Right kidney (tissue), 1 donor: ENCODE data around the gene VPS26B.

Experiments used
- DNase-seq: peaks from one replicate; pipeline ENCODE4 v3.0.0-alpha.2; 2016

The VPS26B gene

GRCh38 chr11:134229126-134229790 lies 4.8 kb downstream of the VPS26B start:
- no peak for DNase-seq

DNA sequence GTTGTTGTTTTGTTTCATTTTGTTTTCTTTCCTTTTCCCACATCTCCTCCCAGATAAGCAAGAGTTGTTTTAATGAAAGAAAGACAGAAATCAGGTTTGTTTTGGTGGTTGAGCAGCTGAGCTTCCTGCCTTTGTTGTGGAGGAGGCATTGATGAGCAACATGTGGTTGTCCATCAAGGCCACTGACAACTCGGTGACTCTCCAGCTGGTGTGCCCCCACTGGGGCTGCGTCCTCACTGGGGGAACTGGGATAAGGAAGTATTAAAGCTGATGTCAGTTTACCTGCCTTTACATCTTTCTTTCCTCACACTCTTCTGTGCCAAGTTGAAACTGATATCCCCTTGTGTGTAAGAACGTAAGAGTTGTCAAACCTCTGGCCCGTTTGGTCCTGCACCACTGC lies 5.9 kb downstream of the VPS26B start:
- DNase-seq: no peak

DNA sequence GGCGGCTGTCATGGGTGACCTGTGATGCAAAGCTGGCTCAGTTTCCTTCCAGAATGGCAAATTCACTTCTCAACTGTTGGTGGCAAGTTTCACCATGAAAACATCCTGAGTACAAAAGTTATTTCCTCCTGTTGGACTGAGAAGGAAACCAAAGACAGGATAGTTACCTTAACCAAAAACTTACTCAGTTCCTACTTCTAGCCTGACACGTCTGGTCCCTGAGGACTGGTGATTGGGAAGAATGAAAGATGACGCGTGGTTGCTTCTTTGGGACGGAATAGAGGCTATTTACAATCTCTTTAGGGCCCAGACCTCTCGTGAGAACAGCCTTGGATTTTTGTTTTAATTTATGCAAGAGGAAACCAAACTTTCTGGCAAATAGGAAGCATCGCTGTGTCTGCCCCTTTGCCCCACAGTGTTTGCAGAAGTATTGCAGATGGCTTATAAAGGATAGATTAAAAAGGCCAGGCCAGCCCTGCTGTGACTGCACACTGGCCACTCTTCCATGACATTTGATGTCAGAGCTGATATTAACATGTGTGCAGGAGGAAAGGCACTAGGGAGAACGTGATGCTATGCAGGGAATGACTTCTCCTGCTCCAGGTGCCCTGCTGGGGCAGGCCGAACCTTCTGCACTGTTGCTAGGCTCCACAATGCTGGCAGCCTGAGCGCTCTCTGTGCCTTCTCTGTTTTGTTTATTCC lies 7.6 kb downstream of the VPS26B start:
- no peak for DNase-seq

- DNase-seq: no peak
Observed at GRCh38 chr11:134233729-134234179, 9.3 kb downstream of the VPS26B start.

DNA sequence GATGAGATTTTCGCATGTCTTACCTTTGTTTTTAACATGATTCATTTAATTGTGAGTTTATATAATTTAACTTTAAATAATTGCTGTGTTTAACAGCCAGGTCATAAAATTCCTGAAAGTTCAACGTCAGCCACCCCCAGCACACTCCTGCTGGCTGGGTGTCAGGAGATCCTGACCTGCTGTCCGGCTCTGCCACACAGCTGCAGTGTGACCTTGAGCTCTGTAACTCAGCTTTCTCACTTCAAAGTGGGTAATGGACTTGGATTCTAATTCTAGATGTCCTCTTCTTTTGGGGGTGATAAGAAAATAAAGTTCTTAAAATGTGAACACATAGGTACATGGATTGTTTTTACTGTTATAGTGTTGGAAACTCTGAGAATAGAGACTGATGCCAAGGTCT lies 10.9 kb downstream of the VPS26B start:
- DNase-seq: no peak

DNA sequence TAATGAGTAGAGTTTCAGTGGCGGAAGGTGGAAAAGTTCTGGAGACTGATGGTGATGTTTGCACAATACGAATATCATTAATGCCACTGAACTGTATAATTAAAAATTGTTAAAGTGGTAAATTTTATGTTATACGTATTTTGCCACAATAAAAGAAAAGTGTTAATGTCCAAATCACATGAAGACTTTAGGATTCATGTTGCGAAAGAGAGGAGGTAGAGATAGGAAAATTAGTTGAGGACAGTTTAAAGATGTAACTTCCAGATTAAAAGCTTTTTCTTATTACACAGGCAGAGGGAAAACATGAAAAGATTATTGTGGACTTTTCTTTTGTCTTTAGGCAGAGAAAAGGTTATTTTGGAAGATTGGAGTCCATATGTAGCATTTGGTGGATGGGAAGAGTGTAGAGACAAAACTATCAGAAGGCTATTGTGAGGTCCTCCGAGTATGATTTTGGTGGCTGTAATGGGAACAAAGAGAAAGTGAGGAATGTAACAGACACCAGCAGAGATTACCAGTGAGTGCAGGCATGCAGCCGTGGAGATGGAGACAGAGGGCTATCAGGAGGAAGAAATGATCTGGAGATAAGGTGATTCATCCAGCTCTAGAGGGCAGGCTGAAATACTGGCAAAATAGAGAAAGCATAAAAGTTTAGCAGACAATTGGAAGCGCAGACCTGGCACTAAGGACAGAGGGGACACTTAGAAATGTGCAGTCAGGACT lies 12.5 kb downstream of the VPS26B start:
- no peak for DNase-seq

GRCh38 chr11:134237557-134237922 lies 13.1 kb downstream of the VPS26B start:
- no peak for DNase-seq

GRCh38 chr11:134238956-134239355 lies 14.5 kb downstream of the VPS26B start:
- no peak for DNase-seq

GRCh38 chr11:134240592-134240991 lies 16.1 kb downstream of the VPS26B start:
- DNase-seq: no peak

- no peak for DNase-seq
Observed at GRCh38 chr11:134242376-134242775, 17.9 kb downstream of the VPS26B start.

DNA sequence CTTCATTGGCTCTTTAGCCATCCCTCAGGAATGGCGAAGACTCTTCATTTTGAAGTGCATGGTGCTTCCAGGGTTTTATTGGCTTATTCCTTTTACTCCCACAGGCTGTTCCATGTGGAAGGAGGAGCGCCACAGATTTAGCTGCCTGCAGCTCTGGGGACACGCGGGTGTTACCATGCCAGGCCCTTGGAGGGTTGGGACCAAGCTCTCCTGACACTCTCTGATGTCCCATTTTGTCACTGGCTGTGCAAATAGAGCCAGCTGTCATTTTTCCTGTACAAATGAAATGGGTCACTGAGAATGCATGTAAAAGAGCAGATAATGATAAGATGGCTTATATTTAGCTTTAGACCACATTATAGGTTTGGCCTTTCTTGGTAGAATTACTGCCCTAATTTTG lies 19.4 kb downstream of the VPS26B start:
- DNase-seq: no peak

DNA sequence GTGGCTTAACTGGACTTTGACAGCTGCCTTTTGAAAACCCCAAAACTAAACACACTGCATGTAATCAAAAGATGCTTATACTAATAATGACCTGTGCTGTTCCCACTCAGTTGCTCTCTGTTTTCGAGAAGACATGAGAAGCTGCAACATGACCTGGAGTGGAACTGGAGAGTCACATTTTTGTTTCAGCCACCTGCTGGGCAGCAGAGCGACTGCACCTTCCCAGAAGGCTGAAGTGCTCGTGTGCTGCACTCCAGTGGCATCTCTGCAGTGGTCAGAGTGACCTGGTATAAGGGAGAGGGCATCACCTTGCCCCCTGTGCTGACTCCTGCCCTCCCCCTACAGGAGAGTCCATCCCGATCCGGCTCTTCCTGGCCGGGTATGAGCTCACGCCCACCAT lies 20.1 kb downstream of the VPS26B start:
- DNase-seq: no peak

- DNase-seq: no peak
Observed at GRCh38 chr11:134245434-134245833, 21.0 kb downstream of the VPS26B start.

DNA sequence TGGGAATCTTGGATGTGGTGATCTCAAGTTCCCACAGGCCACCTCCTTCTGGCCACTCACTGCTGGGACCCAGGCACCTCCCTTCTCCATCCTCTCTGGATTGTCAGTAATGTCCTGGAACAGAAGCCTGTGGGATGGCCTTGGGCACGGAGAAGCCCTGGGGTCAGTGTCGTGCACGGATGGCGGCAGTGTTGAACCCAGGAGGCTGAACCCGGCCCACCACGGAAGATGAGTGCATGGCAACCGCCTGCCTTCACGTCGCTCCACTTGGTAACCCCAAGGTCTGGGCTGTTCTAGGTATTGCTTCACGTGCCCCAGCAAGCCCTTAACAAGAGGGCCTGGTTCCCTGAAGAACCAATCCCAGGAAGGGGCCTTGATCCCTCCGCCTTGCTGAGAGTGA lies 21.6 kb downstream of the VPS26B start:
- DNase-seq: no peak

DNA sequence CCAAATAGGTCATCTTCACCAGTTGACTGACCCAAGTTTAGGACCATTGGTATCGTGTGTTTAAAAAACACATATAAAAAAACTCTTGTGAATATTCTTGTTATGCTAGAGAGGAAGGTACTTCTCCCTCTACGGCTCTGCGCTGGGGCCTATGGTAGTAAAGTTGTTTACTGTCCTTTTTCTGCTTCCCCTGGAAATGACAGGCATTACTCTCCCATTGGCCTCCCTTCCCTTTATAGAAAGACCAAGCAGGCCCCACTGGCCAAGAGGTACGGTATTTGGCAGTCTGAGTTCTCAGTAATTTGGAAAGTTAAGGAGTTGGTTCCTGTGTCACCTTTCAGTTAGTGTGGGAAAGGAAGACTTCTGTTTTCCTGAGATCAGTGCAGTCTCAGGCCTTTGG lies 22.2 kb downstream of the VPS26B start:
- DNase-seq: no peak

GRCh38 chr11:134248910-134249480 lies 24.5 kb downstream of the VPS26B start:
- DNase-seq: no peak

DNA sequence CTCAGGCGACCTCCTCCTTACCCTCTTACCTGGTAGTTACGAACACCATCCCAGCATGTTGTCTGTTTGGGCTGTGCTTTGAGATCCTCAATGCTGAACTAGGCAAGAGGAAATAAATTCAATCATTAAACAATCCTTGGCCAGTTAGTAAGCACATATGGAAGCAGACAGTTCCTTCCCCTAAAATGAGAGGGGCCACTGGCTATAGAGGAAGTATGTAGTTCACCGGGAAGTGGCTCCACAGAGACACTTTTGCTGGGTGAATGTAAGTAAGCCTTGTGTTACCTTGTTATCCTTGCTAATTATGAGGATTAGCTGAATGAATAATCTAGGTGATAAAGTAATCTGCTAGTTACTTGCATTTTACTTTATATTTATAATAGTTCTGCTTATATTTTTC lies 25.8 kb downstream of the VPS26B start:
- no peak for DNase-seq

DNA sequence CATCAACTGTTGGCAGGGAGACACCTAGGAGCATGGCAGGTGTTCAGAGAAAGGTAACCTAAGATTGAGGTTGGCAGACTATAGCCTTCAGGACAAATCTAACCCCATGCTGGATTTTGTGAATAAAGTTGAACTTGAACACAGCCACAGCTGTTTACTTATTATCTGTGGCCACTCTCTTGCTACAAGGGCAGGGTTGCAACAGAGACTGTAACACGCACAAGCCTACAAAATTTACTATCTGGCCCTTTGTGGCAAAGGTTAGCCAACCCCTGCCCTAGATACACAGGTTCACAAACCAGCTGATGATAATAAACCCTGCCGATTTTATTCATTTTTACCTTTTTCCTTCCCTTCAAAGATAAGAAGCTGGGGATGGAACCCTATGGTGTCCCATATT lies 26.2 kb downstream of the VPS26B start:
- DNase-seq: no peak

DNA sequence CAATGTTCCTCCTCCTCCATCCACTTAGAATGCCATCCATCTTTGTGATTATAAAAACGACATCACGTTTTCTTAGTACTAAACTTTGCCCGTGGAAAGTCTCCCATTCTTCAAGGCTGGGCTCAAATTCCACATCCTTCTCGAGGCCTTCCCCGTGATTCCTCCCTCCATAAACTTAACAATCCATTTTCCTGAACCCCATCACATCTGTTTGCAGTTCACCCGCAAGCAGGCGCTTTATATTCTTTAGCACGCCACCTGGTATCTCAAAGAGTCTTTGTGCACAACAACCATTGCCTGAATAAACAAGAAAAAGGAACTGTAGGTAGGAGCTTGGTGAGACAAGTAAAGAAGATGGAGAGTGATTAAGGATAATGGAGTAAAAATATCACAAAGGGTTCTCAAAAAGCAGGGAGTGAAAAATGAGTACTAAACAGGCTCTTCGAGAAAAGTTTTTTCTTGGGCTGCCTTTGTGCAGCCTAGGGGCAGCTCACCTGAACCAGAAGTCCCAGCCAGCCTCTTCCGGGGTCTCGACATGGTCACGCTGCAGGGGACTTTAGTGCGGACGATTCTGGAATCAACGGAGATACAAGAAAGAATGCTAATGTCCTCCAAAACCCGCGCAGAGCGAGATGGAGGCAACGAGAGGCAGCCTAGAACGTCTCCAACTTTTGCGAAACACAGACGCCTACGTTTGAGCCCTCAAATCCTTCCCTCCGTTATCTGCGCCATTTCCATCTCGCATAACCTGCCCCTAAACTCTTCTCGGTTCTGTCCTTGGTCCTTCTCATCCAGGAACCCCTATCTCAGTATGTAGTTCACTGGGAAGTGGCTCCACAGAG lies 28.1 kb downstream of the VPS26B start:
- DNase-seq: no peak

GRCh38 chr11:134253188-134253993 lies 28.9 kb downstream of the VPS26B start, which contains the start of the genes ACAD8 and THYN1:
ACAD8 (plus strand) TSS chr11:134253568; CDS start chr11:134253601, 33 bp downstream.
THYN1 (minus strand) TSS chr11:134253352; CDS start chr11:134252882, 470 bp downstream.
- DNase-seq: peak; percentile 93
